ENCODE data around the gene FRMD4B.

DNA sequence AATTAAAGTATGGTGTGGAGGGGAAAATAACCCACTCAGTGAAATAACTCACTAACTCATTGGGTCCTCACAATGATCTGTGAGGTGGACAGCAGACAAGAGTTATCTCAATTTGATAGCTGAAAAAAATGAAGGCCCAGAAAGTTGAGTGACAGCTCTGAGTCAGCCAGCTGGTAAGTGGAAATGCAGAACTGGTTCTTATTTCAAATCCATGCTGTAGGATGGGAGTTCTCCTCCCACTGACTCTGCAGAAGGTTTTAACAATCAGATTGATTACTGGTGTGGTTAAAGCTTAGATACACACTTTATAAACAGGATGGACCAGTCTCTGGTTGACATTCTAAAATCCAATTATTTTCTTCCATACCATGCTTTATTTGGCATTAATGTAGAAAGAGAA lies 176.5 kb downstream of the FRMD4B start:
- TF ChIP-seq, protein P1, sequence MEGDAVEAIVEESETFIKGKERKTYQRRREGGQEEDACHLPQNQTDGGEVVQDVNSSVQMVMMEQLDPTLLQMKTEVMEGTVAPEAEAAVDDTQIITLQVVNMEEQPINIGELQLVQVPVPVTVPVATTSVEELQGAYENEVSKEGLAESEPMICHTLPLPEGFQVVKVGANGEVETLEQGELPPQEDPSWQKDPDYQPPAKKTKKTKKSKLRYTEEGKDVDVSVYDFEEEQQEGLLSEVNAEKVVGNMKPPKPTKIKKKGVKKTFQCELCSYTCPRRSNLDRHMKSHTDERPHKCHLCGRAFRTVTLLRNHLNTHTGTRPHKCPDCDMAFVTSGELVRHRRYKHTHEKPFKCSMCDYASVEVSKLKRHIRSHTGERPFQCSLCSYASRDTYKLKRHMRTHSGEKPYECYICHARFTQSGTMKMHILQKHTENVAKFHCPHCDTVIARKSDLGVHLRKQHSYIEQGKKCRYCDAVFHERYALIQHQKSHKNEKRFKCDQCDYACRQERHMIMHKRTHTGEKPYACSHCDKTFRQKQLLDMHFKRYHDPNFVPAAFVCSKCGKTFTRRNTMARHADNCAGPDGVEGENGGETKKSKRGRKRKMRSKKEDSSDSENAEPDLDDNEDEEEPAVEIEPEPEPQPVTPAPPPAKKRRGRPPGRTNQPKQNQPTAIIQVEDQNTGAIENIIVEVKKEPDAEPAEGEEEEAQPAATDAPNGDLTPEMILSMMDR (IDR thresholded peaks at IDR 0.05) = no peak
- TF ChIP-seq POLR2A (IDR thresholded peaks at IDR 0.05) = no peak

All from adrenal gland (tissue), 5 donors.